Stimulated activated CD8-positive, alpha-beta memory T cell treated with anti-CD3 and anti-CD28 coated beads, Interleukin-15, amount 100 ng/mL, for 24 hours (primary cell): ENCODE data around the gene SLCO4A1.
"Not testable (repeated sequence)": the region's sequence is repeated elsewhere in the genome, so short reads cannot be mapped to it uniquely, and the experiment has no call there.

ENCODE experiments used
- DNase-seq: peaks from one replicate; pipeline ENCODE4 v3.0.0-alpha.2; 2020; ENCODE audit warnings: low read depth

Gene SLCO4A1

DNA sequence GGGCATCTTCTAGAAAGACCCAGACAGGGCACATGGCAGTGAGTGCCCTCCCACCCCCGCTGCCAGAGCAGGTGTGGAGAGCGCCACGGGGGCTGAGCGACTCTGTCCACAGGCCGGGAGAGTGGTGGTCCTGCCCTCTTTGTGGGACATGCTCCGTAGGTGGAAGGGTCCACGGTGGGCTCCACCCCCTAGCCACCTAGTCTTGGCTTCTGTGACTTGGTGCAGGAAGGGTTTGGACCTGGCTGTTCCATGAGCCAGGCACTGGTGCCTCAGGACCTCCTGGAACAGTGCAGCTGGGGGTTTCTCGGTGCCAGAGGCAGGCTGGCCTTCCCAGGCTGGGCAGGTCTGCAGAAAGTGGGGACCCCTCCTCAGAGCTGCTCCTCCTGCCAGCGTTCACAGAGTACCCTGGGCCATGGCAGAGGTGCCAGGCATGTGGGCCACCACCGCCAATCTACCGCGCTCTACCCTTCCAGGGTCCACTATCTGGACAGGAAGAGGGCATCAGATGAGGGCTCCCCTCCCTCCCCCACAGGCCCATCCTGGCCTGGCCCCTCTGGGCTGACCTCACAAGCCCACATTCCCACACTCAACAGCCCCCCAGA, 23.0 kb downstream of the SLCO4A1 start:
- DNase-seq = no peak

DNA sequence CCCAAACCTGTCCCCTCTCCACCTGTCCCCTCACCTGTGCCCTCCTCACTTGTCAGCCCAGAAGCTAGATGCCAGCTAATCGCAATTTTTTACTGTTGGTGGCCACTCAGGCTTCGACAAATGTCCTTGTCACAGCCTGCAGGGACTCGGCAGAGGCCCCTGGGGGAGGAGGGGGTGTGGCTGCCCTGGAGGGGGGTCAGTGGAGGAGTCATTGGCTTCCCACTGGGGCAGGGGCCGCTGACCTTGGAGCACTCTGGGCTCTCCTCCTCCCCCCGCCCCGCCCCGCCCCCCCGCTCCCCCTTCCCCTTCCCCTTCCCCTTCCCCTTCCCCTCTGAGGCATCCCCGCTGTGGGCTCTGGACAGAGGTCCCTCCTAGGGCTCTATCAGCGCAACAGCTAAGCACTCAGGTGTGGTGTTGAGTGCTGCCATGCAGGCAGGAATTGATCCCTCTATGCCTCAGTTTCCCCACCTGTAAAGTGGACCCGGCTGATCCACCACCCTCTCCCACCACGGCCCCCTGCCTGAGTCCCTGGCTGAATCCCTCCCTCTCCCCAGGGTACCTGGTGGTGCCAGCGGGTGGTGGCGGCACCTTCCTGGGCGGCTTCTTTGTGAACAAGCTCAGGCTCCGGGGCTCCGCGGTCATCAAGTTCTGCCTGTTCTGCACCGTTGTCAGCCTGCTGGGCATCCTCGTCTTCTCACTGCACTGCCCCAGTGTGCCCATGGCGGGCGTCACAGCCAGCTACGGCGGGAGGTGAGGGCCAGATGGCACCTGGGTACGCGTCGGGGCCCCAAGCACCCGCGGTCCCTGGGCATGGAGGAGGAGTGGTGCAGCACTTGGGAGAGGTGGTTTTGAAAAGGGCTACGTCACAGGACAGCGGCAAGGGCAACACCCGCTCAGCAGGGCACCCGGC, 23.8 kb downstream of the SLCO4A1 start:
- DNase-seq = no peak

DNA sequence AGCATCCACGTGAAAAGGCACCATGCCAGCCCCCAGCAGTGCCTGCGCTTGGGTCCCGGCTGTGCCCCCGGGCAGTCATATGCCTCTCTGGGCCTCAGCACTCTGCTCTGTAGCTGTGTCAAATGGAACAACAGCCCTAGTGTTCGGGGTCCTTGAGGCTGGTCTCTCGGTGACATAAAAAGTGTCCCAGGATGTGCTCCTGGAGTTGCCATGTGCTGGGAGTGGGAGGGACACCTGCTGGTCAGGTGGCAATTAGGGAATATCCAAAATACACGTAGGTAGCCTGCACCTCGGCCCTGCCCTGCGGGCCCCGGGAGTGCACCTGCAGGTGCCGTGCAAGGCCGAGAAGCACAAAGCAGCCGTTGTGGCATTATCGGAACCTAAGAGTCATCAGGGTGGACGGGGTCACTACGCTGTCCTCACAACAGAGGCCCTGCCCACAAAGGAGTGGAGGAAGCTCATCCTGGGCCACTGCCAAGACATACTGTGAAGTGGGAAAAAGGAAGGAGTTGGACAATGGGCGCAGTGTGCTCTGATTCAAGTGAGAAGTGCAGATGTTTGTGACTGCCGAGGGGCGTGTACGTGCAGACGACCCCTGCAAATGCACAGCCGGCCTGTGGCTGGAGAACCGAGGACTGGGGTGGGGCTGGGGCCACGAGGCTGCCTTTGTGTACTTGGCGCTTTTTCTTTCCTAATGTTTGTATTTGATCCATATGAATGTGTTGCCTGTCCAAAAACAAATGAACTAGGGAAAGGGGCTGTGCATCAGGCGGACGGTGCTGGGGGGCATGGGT, 24.6 kb downstream of the SLCO4A1 start:
- no peak for DNase-seq

DNA sequence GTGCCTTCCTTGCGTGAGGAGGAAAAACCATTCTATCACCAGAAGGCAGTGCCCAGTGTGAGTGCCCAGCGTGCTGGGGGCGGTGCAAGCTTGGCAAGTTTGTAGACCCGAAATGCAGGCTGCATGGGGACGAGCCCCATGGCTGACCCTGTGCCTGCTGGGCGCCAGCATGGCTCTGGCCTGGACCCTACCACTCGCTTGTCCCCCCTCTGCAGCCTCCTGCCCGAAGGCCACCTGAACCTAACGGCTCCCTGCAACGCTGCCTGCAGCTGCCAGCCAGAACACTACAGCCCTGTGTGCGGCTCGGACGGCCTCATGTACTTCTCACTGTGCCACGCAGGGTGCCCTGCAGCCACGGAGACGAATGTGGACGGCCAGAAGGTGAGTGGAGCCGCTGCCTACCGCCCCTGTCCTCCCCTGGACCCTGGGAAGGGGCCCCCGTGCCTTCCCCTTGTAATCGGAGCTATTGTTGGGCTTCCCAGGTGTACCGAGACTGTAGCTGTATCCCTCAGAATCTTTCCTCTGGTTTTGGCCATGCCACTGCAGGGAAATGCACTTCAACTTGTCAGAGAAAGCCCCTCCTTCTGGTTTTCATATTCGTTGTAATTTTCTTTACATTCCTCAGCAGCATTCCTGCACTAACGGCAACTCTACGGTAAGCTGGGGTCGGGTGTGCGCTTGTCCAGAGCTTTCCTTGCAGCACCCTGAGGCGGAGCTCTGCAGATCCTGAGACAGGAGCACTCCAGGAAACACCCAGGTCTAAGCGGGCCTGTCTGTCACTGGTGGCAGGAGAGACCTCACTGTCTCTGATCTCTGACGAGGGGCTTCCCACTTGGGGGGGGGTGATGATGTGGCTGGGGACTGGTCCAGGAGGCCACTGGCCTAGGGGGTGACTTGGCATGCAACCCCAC, 25.5 kb downstream of the SLCO4A1 start:
- DNase-seq = no peak

DNA sequence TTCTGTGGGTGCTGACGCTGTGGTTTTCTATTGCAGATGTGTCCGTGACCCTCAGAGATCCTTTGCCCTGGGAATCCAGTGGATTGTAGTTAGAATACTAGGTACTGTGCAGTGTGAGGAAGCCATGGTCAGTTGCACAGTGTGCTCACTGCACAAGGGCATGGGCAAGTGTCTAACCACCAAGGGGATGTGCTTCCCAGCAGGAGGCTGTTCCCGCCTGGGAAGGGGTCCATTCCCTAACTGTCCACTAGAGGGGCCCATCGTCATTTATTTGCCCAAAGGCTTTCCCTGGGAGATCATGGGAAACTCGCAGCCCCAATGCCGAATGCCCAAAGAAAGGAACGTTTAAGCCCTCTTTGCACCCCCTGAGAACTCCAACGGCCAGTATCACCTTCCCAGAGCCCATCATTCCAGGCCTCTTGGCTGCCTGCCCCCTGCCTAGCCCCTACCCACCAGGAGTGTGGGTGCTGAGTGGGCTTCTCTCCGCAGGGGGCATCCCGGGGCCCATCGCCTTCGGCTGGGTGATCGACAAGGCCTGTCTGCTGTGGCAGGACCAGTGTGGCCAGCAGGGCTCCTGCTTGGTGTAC, 26.2 kb downstream of the SLCO4A1 start:
- no peak for DNase-seq

DNA sequence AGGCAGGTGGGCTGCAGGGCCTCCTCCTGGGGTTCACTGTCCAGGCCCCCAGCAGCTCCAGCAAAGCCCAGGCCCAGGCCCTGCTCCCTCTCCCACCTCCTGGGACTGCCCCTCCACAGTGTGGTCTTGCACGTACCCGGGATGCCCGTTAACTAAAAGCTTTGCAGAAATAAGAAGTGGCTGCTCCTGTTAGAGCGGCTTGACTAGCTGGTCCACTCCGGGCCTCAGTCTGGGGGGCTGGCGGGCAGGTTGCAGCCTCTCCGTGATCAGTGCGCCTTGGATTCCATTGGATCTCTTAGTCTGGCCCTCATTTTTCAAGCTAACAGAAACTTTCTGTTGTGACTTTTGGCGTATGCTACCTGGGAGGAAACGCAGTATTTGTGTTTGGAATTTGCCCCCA, 26.9 kb downstream of the SLCO4A1 start:
- DNase-seq = no peak

DNA sequence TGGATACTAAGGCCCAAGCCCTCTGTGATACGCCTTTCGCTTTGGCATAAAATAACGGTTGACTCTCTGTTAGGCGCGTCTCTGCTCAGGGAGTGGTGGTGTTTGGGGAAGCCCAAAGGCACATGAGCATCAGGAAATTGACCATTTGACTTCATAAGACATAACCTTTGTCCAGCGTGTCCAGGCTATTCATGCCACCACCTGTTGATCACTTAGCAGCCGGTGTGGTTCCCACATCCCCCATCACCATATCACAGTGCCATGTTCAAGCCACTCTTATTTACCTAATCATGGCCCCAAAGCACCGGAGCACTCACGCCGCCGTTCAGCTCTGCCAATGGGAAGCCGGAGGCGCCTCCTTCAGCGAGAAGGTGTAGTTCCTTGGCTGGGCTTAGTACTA, 27.9 kb downstream of the SLCO4A1 start:
- no peak for DNase-seq

DNA sequence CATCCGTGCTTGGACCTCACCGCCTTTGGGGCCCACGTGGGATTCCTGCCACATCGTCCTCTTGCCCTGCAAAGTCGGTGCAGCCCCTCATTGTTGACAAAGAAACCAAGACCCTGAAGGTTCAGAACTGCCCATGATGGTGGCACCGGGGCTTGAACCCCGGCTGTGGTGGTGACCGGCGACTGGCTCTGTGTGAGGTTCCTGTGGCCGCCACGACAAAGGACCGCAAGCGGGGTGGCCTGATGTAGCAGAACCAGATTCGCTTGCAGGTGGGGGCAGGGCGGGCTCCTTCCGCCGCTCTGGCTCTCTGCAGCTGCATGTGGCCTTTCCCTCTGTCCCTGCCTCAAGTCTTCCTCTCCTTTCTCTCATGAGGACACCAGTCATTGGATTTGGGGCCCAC, 28.7 kb downstream of the SLCO4A1 start:
- no peak for DNase-seq

DNA sequence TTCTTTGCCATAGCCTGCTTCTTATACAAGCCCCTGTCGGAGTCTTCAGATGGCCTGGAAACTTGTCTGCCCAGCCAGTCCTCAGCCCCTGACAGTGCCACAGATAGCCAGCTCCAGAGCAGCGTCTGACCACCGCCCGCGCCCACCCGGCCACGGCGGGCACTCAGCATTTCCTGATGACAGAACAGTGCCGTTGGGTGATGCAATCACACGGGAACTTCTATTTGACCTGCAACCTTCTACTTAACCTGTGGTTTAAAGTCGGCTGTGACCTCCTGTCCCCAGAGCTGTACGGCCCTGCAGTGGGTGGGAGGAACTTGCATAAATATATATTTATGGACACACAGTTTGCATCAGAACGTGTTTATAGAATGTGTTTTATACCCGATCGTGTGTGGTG, 29.5 kb downstream of the SLCO4A1 start:
- DNase-seq = no peak

DNA sequence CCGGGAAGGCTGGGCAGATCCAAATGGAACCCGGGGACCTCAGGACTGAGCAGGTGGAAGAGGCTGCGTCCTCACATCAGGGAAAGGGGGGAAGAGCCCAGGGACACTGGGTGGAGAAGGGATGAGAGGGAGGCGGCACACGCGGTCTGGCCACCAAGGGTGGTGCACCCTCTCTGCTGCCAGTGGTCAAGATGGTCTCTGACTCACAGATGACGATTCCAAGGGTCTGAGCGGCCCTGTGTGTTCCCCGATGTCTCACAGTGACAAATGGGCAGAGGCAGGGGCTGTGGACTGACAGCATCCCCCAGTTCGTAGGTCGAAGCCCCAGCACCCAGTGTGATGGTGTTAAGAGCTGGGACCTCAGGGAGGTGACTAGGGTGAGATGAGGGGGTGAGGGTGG, 32.1 kb downstream of the SLCO4A1 start:
- no peak for DNase-seq

DNA sequence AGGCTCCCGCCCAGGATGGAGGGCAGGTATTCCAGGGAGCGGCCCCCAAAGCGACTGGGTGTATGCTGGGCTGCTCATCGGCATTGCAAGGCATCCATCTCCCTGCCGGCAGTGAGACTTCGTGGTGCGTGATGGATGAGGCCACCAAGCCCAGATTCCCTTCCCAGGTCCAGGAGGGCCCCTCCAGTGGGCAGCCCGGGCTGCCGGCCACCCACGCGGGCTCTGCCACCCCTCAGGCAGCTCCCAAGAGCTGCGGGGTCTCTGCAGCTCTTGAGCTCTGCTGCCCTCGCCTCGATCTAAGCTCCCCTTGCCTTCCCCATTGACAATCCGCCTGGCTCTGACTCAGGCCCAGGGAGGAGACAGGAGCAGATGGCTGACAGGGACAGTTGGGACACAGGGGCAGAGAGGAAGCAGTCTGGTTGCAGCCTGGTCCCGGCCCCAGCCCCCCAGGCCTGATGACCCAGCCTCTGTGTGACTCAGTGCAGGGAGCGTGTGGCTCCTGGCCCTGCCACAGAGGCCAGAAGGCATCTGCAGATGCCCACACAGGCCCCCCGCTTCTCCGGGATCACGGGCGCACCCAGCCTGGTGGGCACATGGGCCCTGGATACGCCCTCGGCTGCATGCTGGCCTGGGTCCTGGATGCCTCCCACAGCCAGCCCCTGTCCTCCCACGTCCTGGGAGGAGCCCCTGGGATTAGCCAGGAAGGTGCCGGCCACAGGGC, 33.0 kb downstream of the SLCO4A1 start:
- no peak for DNase-seq

DNA sequence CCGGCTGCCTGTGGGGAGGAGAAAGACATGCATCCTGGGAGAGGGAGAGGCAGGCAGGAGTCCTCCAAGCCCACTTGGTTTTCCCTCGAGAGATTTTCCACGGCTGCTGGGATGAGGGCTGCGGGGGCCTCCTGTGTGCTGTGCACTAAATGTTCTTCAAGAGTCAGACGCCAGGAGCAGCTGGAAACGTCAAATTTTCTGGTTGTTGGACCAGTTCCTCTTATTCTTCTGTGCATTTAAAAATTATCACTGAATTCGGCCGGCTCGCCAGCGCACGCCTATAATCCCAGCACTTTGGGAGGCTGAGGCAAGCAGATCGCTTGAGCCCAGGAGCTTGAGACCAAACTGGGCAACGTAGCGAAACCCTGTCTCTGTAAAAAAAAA, 33.6 kb downstream of the SLCO4A1 start:
- DNase-seq = no peak

DNA sequence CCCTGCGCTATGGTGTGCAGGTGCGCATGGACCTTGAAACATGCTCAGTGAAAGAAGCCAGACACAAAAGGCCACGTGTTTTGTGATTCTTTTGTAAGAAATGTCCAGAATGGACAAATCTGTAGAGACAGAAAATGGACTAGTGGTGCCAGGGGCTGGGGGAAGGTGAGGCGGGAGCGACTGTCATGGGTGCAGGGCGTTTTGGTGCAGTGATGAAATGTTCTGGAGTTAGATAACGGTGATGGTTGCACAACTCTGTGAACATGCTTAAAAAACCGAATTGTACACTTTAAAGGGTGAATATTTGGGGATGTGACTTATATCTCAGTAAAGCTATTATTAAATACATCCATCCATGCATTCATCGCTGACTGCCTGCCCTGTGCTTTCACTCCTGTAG, 34.7 kb downstream of the SLCO4A1 start:
- no peak for DNase-seq

DNA sequence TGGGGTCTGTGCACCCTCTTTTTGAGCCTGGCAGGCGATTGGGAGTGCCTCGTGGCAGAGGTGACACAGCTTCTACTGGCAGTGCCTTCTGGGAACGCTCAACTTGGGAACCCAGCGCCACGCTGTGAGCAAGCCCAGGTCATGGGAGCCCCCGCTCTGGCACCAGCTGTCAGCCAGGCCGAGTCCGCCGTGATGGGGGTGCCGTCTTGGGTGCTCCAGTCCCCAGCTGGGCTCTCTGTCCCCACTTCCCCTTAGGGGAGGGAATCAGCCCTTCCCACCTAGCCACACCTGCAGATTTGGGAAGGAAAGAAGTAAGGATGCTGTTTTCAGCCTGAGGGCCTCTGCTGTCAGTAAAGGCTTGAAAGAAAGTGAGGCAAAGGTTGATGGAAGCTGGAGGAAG, 35.4 kb downstream of the SLCO4A1 start:
- DNase-seq = no peak

DNA sequence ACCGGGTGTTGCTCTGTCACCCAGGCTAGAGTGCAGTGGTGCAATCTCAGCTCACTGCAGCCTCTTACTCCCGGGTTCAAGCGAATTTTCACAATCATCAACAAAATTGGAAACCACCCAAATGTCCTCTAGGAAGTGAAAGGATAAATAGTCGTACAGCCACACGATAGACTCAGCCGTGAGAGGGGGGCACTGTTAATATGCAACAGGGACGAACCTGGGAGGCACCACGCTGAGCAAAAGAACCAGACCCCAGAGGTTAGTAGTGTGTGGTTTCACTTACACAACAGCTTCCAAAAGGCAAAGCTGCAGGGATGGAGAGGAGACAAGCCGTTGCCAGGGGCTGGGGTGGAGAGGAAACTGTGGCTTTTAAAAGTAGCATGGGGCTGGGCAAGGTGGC, 36.2 kb downstream of the SLCO4A1 start:
- no peak for DNase-seq

DNA sequence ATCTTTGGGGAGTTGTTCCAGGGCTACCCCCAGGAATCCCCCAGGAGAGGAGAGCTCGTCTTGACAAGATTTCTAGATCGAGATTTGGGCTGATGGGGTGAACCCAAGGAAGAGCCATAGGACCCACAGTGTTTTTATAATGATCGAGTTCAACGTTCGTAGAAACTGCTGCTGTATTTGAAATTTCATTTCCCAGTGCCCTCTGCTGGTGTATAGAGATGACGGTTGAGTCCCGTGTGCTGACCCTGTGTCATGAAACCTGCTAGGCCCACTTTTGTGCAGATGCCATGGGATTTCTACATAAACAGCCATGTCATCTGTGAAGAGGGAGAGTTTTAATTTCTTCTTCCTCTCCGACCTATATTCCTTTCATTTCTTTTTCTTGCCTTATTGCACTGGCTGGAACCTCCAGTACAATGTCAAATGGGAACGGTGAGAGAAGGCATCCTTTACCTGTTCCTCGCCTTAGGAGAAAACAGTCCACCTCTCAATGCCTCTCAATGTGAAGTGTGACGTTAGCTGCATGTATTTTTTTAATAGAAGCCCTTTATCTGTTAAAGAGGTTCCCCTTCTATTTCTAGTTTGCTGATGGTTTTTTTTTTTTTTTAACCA, 37.8 kb downstream of the SLCO4A1 start:
- DNase-seq = no peak

DNA sequence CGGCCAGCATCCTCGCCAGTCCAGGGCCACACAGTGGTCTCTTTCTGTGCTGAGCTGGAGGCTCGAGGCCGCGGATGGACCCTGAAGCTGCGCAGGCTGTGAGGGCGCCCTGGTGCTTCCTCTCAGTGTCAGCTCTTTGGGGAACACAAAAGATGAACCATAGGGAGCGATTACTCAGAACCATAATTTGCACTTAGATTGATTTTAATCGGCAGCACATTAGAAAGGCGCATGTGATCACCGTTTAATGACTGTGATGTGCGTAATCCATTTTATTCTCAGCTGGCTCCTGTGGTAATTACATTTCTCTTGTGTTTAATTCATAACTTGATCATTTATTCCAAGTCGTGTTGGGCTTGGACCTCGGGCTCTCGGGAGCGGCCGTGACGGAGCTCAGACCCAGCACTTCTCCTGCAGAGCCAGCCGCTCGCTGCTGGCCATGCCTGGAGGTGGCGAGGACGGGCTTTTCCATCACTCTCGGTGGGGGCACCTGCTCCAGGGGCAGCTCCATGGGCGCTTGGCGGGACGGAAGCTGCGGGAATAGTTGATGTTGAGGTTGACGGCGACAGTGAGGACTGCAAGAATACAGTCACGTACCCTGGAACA, 40.7 kb downstream of the SLCO4A1 start:
- DNase-seq = no peak

DNA sequence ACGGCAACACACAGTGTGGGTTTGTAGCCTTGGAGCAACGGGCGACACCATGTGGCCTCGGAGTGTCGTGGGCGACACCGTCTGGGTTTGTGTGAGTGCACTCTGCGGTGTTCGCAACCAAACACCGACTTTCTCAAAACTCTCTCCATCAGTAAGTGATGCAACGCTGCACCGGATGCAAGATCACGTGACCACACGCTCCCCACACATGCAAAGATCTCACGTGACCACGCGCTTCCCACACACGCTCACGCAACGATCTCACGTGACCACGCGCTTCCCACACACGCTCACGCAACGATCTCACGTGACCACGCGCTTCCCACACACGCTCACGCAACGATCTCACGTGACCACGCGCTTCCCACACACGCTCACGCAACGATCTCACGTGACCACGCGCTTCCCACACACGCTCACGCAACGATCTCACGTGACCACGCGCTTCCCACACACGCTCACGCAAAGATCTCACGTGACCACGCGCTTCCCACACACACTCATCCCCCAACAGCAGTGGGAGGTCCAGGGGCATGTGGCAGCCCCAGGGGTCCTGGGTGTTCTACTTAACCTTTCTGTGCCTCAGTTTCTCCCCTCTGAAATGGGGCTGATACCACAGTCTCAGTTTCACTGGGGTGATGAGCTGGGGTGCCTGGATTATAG, 41.5 kb downstream of the SLCO4A1 start:
- DNase-seq = not testable (repeated sequence)

DNA sequence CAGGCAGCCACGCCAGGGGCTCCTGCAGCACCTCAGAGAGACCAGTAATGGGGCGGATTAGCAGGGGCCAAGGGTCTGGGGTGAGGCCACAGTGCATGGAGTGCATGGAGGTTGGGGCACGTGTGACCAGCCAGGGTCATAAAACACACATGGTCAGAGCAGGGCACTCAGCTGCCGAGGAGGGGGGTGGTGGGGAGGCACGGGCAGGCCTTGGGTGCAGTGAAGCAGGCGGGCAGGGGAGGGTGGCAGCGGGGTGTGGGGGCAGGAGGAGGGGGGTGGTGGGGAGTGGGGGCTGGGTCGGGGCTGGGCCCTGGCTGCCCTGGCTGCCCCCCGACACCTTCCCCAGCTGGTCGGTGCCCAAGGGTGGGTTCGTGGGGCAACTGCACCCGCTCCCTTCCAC, 42.7 kb downstream of the SLCO4A1 start:
- DNase-seq = no peak
